HepG2 (cell line): ENCODE results near the gene CYP27B1. TPM values are rescaled to one million over a fixed set of nuclear protein-coding genes. Genes with fewer than 3 reads are reported as not detected.

ENCODE experiments used
- ARID5B ChIP-seq: IDR thresholded peaks from 2 replicates; pipeline ENCODE4 v1.4.0; 2020; ENCODE audit warnings: mild to moderate bottlenecking, missing genetic modification reagents
- ATF7 ChIP-seq, 2 experiments: fragments of 450-650 bp in 1 of 2; sonication (generic) in 1 of 2; formaldehyde crosslinking in 1 of 2; IDR thresholded peaks; 2 replicates each; pipeline versions ENCODE4 v1.4.0 to v1.6.1; 2016 to 2020; ENCODE audit warnings: antibody characterized with exemption in 1 of 2, mild to moderate bottlenecking in 1 of 2, missing genetic modification reagents in 1 of 2
- FIP1L1 ChIP-seq: fragments of 200-400 bp; formaldehyde crosslinking; IDR thresholded peaks from 2 replicates; pipeline ENCODE4 v1.6.1; 2018; ENCODE audit warnings: low read depth, mild to moderate bottlenecking, low read length, moderate library complexity, borderline replicate concordance; ENCODE audit not compliant: insufficient read depth
- IRF2 ChIP-seq: IDR thresholded peaks from 2 replicates; pipeline ENCODE4 v1.6.1; 2018; ENCODE audit warnings: missing genetic modification reagents, missing compliant biosample characterization
- PHF20 ChIP-seq: sonication (generic); formaldehyde crosslinking; IDR thresholded peaks from 2 replicates; pipeline ENCODE4 v1.5.0; 2020; ENCODE audit warnings: mild to moderate bottlenecking, missing genetic modification reagents
- RCOR2 ChIP-seq: IDR thresholded peaks from 2 replicates; pipeline ENCODE4 v1.6.1; 2016; ENCODE audit warnings: missing biosample characterization, missing genetic modification reagents
- ZNF639 ChIP-seq: conservative IDR thresholded peaks from 2 replicates; pipeline ENCODE4 v1.6.1; 2018; ENCODE audit warnings: missing genetic modification reagents
- ZNF768 ChIP-seq: sonication (generic); formaldehyde crosslinking; IDR thresholded peaks from 2 replicates; pipeline ENCODE4 v1.4.0; 2020; ENCODE audit warnings: missing genetic modification reagents
- ZSCAN20 ChIP-seq: sonication (generic); formaldehyde crosslinking; IDR thresholded peaks from 2 replicates; pipeline ENCODE4 v1.4.0; 2020; ENCODE audit warnings: missing genetic modification reagents, mild to moderate bottlenecking, borderline replicate concordance
- polyA plus RNA-seq, 8 experiments: library from polyadenylated mRNA; depleted of rRNA in 3 of 8; stranded (reverse) in 7 of 8; unstranded in 1 of 8; fragments of >200 nt; fragmentation: Illumina TruSeq in 4 of 8; extraction: Trizol in 4 of 8; gene quantifications; 2 replicates each; pipeline versions ENCODE4 v1.2.1 to v1.2.3, GENCODE V29; 2011 to 2016; ENCODE audit warnings: low read depth in 4 of 8, missing spikeins in 1 of 8, mixed read lengths in 1 of 8; ENCODE audit not compliant: insufficient read depth in 1 of 8
- total RNA-seq, 5 experiments: library from RNA; depleted of rRNA; stranded (reverse); fragments of >200 nt; fragmentation: Illumina TruSeq; extraction: Trizol; gene quantifications; 2 replicates each; pipeline ENCODE4 v1.2.3, GENCODE V29; 2016; ENCODE audit warnings: low read depth in 1 of 5
- TF ChIP-seq, protein P1 (sequence below), 2 experiments: IDR thresholded peaks; 2 replicates each; pipeline ENCODE4 v1.6.1; 2011 to 2012; ENCODE audit warnings: low read length in 2 of 2, borderline replicate concordance in 1 of 2, low read depth in 1 of 2, mild to moderate bottlenecking in 1 of 2, moderate library complexity in 1 of 2
- TF ChIP-seq, protein P2 (sequence below): sonication (generic); formaldehyde crosslinking; IDR thresholded peaks from 2 replicates; pipeline ENCODE4 v1.4.0; 2020; ENCODE audit warnings: missing genetic modification reagents
- TF ChIP-seq, protein P3 (sequence below): IDR thresholded peaks from 2 replicates; pipeline ENCODE4 v1.6.1; 2016

CYP27B1 gene
- total and polyA plus RNA-seq, 2 of the 13 experiments (the other 11 are each of a cell fraction or from before 2014, with no cell fraction given) = 2.3 to 3.0 TPM

GRCh38 chr12:57744777-57745484 lies 21.9 kb downstream of the CYP27B1 start, which contains the start of gene TSPAN31 (continued):
- TF ChIP-seq, protein P1, sequence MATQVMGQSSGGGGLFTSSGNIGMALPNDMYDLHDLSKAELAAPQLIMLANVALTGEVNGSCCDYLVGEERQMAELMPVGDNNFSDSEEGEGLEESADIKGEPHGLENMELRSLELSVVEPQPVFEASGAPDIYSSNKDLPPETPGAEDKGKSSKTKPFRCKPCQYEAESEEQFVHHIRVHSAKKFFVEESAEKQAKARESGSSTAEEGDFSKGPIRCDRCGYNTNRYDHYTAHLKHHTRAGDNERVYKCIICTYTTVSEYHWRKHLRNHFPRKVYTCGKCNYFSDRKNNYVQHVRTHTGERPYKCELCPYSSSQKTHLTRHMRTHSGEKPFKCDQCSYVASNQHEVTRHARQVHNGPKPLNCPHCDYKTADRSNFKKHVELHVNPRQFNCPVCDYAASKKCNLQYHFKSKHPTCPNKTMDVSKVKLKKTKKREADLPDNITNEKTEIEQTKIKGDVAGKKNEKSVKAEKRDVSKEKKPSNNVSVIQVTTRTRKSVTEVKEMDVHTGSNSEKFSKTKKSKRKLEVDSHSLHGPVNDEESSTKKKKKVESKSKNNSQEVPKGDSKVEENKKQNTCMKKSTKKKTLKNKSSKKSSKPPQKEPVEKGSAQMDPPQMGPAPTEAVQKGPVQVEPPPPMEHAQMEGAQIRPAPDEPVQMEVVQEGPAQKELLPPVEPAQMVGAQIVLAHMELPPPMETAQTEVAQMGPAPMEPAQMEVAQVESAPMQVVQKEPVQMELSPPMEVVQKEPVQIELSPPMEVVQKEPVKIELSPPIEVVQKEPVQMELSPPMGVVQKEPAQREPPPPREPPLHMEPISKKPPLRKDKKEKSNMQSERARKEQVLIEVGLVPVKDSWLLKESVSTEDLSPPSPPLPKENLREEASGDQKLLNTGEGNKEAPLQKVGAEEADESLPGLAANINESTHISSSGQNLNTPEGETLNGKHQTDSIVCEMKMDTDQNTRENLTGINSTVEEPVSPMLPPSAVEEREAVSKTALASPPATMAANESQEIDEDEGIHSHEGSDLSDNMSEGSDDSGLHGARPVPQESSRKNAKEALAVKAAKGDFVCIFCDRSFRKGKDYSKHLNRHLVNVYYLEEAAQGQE (IDR thresholded peaks at IDR 0.05; ENCODE audit: borderline replicate concordance in 1 of 2, low read depth in 1 of 2, low read length in 2 of 2) = peak in 1 of 2 experiments; percentile 44; a peak in 1 of 4 replicates
- TF ChIP-seq FIP1L1 = no peak
- no peak for TF ChIP-seq RCOR2 (CRISPR knock-in tag)
- peak; percentile 23; the same call in 1 of the 2 replicates for TF ChIP-seq IRF2 (CRISPR knock-in tag)
- no peak for TF ChIP-seq ZNF639
- TF ChIP-seq, protein P2, sequence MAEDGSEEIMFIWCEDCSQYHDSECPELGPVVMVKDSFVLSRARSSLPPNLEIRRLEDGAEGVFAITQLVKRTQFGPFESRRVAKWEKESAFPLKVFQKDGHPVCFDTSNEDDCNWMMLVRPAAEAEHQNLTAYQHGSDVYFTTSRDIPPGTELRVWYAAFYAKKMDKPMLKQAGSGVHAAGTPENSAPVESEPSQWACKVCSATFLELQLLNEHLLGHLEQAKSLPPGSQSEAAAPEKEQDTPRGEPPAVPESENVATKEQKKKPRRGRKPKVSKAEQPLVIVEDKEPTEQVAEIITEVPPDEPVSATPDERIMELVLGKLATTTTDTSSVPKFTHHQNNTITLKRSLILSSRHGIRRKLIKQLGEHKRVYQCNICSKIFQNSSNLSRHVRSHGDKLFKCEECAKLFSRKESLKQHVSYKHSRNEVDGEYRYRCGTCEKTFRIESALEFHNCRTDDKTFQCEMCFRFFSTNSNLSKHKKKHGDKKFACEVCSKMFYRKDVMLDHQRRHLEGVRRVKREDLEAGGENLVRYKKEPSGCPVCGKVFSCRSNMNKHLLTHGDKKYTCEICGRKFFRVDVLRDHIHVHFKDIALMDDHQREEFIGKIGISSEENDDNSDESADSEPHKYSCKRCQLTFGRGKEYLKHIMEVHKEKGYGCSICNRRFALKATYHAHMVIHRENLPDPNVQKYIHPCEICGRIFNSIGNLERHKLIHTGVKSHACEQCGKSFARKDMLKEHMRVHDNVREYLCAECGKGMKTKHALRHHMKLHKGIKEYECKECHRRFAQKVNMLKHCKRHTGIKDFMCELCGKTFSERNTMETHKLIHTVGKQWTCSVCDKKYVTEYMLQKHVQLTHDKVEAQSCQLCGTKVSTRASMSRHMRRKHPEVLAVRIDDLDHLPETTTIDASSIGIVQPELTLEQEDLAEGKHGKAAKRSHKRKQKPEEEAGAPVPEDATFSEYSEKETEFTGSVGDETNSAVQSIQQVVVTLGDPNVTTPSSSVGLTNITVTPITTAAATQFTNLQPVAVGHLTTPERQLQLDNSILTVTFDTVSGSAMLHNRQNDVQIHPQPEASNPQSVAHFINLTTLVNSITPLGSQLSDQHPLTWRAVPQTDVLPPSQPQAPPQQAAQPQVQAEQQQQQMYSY = 0 out of 2 replicates have a peak, but pooled peaks have one; percentile 26
- peak; percentile 79 for TF ChIP-seq PHF20 (CRISPR knock-in tag)
- 0 out of 2 replicates have a peak, but pooled peaks have one; percentile 15 for TF ChIP-seq ZNF768 (CRISPR knock-in tag)
- TF ChIP-seq ATF7 (IDR thresholded peaks at IDR 0.05) = peak; percentile 98
- 0 out of 2 replicates have a peak, but pooled peaks have one; percentile 19 for TF ChIP-seq ATF7 (CRISPR knock-in tag; IDR thresholded peaks at IDR 0.05)
- no peak for TF ChIP-seq ZSCAN20 (CRISPR knock-in tag)
- TF ChIP-seq, protein P3, sequence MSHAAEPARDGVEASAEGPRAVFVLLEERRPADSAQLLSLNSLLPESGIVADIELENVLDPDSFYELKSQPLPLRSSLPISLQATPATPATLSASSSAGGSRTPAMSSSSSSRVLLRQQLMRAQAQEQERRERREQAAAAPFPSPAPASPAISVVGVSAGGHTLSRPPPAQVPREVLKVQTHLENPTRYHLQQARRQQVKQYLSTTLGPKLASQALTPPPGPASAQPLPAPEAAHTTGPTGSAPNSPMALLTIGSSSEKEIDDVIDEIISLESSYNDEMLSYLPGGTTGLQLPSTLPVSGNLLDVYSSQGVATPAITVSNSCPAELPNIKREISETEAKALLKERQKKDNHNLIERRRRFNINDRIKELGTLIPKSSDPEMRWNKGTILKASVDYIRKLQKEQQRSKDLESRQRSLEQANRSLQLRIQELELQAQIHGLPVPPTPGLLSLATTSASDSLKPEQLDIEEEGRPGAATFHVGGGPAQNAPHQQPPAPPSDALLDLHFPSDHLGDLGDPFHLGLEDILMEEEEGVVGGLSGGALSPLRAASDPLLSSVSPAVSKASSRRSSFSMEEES (CRISPR knock-in tag) = 0 out of 2 replicates have a peak, but pooled peaks have one; percentile 12
- TF ChIP-seq ARID5B (CRISPR knock-in tag) = peak; percentile 5; the same call in 1 of the 2 replicates
